Dermis microvascular lymphatic vessel endothelial cell (primary cell): ENCODE results near the gene ZCCHC17. TPM values are rescaled to one million over a fixed set of nuclear protein-coding genes. Genes with fewer than 3 reads are reported as not detected.

Source experiments
- DNase-seq, 2 donors: peaks; one replicate each; pipeline versions ENCODE4 v3.0.0 to v3.0.0-alpha.2; 2010; ENCODE audit warnings: low read depth in 2 of 2
- total RNA-seq: library from RNA; depleted of rRNA; stranded (reverse); fragments of >200 nt; gene quantifications from 2 replicates; pipeline ENCODE4 v1.2.1, GENCODE V29; 2014

Gene ZCCHC17
- total RNA-seq, 1 donor from 2014 or later, result 24.4 TPM

- no peak for DNase-seq
Measured at GRCh38 chr1:31302709-31303441, 6.0 kb downstream of the ZCCHC17 start.

GRCh38 chr1:31306278-31306677 is 9.4 kb downstream of the ZCCHC17 start:
- DNase-seq, result peak; percentile 48 to 88

DNA sequence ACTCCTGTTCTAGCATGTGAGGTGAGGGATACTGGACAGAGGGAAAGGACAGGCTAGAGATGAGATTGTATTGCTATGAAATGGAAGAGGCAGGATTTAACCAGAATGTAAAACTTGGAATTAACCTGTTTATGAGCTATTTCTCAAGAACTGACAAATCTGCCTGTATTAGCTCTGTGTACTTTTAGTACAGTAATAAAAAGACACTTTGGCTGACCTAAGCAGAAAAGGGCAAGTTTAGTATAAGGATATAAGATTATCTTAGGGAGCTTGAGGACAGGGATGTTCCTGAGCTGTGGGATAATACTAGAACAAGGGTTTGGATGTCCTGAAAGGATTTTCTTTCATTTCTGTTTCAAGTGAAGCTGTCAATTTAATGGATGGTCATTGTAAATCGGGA is 11.2 kb downstream of the ZCCHC17 start:
- no peak for DNase-seq

DNA sequence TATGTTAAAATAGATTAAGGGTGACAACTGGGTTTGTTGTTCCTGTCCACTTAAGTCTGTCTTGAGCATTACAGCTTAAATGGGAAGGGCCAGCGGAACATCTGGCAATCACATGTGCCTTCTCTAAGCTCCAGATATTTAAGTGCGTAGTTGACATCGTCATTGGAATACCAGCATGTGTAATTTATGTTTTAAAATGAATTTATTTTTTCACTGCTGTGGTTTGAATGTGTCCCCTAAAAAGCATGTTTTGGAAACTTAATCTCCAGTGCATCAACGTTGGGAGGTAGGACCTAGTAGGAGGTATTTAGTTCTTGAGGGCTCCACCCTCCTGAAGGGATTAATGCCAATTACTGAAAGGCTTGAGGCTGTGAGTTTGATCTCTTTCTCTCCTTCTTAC is 13.4 kb downstream of the ZCCHC17 start:
- DNase-seq, result no peak

GRCh38 chr1:31315902-31316301 is 19.1 kb downstream of the ZCCHC17 start:
- DNase-seq, result no peak

DNA sequence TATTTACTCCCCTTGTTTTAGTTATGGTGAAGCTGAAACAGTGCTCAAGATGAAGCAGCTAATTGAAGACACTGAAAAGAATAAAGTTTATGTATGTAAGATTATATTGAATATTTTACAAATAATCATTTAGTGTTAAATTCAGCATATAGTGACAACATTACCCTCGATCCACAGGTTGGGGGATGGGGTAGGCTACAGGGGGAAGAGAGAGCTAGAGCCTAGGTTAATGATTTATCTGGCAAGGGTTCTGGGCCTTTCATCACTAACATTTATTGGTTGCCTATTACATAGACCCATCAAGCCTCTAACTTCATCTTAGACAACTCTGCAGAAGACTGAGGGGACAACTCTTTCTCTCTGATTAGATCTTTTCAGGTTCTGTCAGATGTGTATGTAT is 21.3 kb downstream of the ZCCHC17 start:
- no peak for DNase-seq

DNA sequence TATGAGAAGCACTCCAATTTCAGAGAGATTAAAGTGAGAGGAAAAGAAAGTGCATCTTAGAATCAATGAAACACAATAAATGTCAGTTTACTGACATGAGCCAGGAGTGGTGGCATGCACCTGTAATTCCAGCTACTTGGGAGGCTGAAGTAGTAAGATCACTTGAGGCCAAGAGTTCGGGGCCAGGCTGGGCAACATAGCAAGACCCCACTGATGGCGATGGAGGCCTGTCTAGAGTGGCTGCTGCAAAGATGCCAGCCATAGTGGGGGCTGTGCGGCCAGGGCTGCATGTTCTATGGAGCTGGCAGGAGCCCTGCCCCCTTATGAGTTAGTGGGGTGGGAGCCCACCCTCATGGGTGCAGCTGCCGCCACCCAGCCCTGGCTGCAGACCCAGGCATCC is 27.3 kb downstream of the ZCCHC17 start:
- DNase-seq, result no peak

DNA sequence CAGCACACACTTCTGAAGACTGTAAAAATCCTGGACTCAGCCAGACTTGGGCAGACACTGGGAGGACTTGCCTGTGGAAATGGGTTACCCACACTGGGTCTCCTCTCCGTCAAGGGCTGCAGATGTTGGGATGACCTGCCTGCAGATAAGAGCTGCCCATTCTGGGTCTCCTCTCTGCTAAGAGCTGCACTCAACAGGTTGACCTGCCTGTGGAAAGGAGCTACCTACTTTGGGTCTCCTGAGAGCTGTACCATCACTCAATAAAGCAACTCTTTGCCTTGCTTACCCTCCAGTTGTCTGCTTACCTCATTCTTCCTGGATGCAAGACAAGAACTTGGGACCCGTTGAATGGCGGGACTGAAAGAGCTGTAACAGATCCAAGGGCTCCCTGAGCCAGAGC is 28.2 kb downstream of the ZCCHC17 start:
- DNase-seq, result no peak

GRCh38 chr1:31326461-31326860 is 29.6 kb downstream of the ZCCHC17 start:
- no peak for DNase-seq

GRCh38 chr1:31327381-31327780 is 30.5 kb downstream of the ZCCHC17 start:
- DNase-seq, result no peak

DNA sequence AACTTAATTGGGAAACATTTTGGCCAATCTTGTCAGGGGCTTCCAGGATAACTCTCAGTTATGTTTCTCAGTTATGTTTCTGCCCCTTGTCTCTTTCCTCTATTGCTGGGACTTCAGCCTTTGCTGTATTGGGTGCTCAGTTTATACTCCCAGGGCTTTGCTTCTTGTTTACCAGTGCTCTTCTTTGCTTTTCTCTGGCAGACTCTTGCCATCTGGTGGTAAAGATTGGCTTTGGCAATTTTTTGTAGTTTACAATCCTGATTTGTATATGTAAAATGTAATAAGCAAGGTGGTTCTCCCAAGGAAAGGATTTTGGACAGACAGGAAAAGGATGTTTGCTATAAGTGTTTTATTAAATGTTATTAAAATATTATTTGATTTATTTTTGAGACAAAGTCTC is 38.2 kb downstream of the ZCCHC17 start:
- DNase-seq, result peak; percentile 37 to 49

DNA sequence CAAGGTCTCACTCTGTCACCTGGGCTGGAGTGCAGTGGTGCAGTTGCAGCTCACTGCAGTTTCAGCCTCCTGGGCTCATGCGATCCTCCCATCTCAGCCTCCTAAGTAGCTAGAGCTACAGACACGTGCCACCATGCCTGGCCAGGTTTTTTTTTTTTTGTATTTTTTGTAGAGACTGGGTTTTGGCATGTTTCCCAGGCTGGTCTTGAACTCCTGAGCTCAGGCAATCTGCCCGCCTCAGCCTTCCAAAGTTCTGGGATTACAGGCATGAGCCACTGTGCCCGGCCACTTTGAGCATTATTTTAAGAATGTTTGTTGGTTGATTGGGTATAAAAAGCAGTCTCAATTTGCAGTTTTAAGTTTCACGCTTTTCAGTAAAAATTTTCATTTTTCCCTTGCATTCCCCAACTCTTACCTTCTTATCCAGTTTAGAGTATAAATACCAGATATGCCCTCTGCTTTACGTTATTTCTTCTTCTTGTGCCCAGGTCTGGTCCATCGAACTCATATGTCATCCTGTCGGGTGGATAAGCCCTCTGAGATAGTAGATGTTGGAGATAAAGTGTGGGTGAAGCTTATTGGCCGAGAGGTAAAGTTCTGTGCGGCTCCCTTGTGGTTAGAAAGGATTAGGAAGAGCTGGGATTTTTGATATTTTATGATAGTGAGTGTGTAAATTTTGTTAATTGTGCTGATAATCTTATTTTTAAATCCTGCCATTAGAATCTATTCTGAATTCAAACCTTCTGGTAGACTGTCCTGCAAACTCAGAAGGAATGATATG is 40.0 kb downstream of the ZCCHC17 start:
- no peak for DNase-seq

- DNase-seq, result no peak
Measured at GRCh38 chr1:31344503-31344902, 47.7 kb downstream of the ZCCHC17 start.

- no peak for DNase-seq
Measured at GRCh38 chr1:31345635-31346034, 48.8 kb downstream of the ZCCHC17 start.

DNA sequence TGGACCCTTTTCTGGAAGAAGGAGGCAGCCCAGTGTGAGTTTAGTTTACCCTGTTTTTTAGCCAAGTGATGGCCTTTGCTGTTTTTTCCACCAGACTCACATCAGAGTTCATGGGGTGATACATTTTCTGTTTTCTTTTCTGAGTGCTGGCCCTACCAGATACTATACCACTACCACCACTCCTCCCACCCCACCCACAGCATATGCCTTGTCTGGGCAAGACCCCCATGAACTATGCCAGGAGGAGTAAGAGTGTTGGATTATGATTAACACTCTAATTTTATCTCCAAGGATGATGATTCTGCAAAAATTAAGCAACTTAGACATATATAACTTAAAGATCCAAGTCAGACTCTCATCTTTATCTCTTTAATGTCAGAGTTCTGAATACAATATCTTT is 50.0 kb downstream of the ZCCHC17 start:
- DNase-seq, result no peak

GRCh38 chr1:31348449-31348848 is 51.6 kb downstream of the ZCCHC17 start:
- no peak for DNase-seq

- no peak for DNase-seq
Measured at GRCh38 chr1:31354283-31354682, 57.5 kb downstream of the ZCCHC17 start.

GRCh38 chr1:31356427-31356826 is 59.6 kb downstream of the ZCCHC17 start:
- no peak for DNase-seq

DNA sequence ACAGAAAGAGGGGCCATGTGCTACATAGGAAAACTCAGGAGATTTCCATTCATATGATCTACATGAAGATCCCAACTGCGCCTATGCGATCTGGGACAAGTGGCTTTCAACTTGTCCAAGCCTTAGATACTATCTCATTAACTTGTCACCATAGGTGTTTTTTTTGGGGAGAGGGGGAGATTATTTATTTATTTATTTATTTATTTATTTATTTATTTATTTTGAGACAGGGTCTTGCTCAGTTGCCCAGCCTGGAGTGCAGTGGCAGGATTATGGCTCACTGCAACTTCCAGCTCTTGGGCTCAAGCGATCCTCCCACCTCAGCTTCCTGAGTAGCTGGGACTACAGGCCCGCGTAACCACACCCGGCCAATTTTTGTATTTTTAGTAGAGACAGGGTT is 64.8 kb downstream of the ZCCHC17 start:
- no peak for DNase-seq

GRCh38 chr1:31362032-31362431 is 65.2 kb downstream of the ZCCHC17 start:
- no peak for DNase-seq

DNA sequence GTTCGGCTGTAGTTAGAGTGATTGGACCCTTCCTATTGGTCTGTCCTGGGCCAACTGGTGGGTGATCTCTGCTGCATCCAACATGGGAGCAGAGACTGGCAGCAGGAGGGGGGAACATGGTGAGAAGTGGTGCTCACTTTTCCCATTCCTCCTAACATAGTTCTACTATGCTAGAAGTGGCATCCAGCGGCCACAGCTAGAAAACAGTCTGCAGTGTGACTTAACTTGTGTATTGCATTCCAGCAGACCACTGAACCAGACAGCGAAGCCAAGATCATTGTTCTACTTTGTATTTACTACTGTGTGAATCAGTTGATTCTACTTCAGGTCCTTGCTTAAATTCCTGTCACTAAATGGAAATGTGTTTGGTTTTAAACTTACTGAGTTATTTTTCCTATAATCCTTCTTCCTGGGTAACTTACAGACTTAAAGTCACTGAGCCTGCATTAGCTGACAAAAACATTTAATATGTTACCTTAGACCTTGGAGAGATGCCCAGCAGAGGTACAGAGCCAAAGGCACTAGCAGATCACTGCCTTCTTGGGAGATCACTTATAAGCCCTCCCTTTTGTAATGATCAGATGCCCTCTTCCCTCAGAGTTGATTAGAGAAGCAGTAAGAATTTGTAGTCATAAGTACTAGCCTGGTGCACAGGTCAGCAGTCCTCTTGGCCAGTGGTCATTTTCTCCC is 67.9 kb downstream of the ZCCHC17 start:
- no peak for DNase-seq

- DNase-seq, result no peak
Measured at GRCh38 chr1:31366796-31367195, 70.0 kb downstream of the ZCCHC17 start.
